Lower lobe of right lung (tissue), 2 donors: ENCODE measurements around the gene PCSK5. TPM values are rescaled to one million over a fixed set of nuclear protein-coding genes. Genes with fewer than 3 reads are reported as not detected.

Source experiments
- ATAC-seq, 2 donors: fragments of 200-7000 bp; cut with Tn5 transposase; one replicate each; pipeline ENCODE4 v1.9.1; 2020 to 2022; ENCODE audit warnings: mild to moderate bottlenecking in 2 of 2, moderate library complexity in 2 of 2
- DNase-seq: peaks from one replicate; pipeline ENCODE4 v3.0.0-alpha.2; 2020
- H3K27ac ChIP-seq: fragments of 200-600 bp; one replicate; pipeline ENCODE4 v1.8.0; 2022
- H3K27me3 ChIP-seq: fragments of 200-600 bp; one replicate; pipeline ENCODE4 v1.8.0; 2022; ENCODE audit warnings: low read depth
- H3K36me3 ChIP-seq: fragments of 200-600 bp; one replicate; pipeline ENCODE4 v1.8.0; 2022; ENCODE audit warnings: mild to moderate bottlenecking
- H3K4me1 ChIP-seq: fragments of 200-600 bp; one replicate; pipeline ENCODE4 v1.8.0; 2022
- H3K4me3 ChIP-seq: fragments of 200-600 bp; one replicate; pipeline ENCODE4 v1.8.0; 2022; ENCODE audit warnings: mild to moderate bottlenecking
- H3K9me3 ChIP-seq: fragments of 200-600 bp; one replicate; pipeline ENCODE4 v1.8.0; 2022
- intact Hi-C: fragments of 100-400 bp; cut with DNase I; formaldehyde crosslinking; loops from one replicate; pipeline ENCODE4 v1.11.0; 2022
- total RNA-seq: library from RNA; stranded (reverse); fragmentation: NEBNext Ultra II Directional; extraction: Animal tissue kit (Norgen Biotek cat#: 25700); gene quantifications from one replicate; pipeline ENCODE4 v1.2.1, GENCODE V29; 2021
- TF ChIP-seq, protein P1 (sequence below): fragments of 200-600 bp; IDR thresholded peaks from one replicate; pipeline ENCODE4 v1.8.0; 2022; ENCODE audit warnings: antibody characterized with exemption, mild to moderate bottlenecking
- donor health status: DM: no; HTN: yes; CAD: no; lungs with severe emphysema.

PCSK5 gene
- total RNA-seq, 1 donor from 2014 or later: 18.1 TPM

DNA sequence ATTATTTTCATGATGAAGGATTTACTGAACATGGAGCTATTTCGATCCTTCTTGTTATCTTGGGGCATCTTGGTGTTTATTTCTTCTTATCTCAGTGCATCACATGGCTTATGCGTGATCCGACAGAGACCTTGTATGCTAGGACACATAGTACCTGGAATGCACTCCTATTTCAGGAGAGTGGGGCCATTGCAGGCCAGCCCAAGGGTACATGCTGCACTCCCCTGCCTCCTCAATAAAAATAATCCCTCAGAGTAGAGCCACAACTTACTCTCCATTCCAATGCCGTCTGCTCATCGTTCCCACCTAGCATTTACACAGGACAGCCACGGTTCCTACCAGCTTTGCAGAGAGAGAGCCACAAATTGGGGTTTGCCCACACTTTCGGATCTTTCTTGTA, 43.5 kb downstream of the PCSK5 start:
- ATAC-seq (no peak), DNase-seq (no peak)
- no peak overlapping the region for H3K27ac ChIP-seq
- H3K4me3 ChIP-seq: no peak overlapping the region
- no peaks in the 10 kb centered on the region for H3K27me3 ChIP-seq
- H3K9me3 ChIP-seq: no peaks in the 10 kb centered on the region
- peaks cover 16% of the 10 kb centered on the region for H3K4me1 ChIP-seq
- intact Hi-C loops: no loop called here
- H3K36me3 ChIP-seq: no peaks in the 10 kb centered on the region
- TF ChIP-seq, protein P1, sequence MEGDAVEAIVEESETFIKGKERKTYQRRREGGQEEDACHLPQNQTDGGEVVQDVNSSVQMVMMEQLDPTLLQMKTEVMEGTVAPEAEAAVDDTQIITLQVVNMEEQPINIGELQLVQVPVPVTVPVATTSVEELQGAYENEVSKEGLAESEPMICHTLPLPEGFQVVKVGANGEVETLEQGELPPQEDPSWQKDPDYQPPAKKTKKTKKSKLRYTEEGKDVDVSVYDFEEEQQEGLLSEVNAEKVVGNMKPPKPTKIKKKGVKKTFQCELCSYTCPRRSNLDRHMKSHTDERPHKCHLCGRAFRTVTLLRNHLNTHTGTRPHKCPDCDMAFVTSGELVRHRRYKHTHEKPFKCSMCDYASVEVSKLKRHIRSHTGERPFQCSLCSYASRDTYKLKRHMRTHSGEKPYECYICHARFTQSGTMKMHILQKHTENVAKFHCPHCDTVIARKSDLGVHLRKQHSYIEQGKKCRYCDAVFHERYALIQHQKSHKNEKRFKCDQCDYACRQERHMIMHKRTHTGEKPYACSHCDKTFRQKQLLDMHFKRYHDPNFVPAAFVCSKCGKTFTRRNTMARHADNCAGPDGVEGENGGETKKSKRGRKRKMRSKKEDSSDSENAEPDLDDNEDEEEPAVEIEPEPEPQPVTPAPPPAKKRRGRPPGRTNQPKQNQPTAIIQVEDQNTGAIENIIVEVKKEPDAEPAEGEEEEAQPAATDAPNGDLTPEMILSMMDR: no peak

DNA sequence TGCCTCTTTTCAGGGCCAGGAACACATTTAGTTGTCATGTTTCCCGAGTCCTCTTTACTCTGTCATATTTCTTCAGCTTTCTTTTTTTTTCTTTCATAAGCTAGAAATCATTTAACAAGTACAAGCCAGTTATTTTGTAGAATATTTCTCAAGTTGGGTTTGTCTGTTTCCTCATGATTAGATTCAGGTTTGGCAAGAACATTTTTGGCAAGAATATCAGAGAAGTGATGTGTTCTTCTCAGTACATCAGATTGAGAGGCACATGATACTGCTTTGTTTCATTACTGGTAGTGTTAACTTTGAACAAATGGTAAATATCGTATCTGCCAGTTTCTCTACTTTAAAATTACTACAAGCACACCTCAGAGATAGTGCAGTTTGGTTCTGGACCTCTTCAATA, 45.1 kb downstream of the PCSK5 start:
- H3K27me3 ChIP-seq: no peaks in the 10 kb centered on the region
- TF ChIP-seq, protein P1: no peak
- H3K4me3 ChIP-seq: no peak overlapping the region
- DNase-seq: no peak
- intact Hi-C loops: no loop called here
- H3K27ac ChIP-seq: no peak overlapping the region
- no peaks in the 10 kb centered on the region for H3K36me3 ChIP-seq
- no peak for ATAC-seq
- no peaks in the 10 kb centered on the region for H3K9me3 ChIP-seq
- H3K4me1 ChIP-seq: peaks cover 12% of the 10 kb centered on the region

DNA sequence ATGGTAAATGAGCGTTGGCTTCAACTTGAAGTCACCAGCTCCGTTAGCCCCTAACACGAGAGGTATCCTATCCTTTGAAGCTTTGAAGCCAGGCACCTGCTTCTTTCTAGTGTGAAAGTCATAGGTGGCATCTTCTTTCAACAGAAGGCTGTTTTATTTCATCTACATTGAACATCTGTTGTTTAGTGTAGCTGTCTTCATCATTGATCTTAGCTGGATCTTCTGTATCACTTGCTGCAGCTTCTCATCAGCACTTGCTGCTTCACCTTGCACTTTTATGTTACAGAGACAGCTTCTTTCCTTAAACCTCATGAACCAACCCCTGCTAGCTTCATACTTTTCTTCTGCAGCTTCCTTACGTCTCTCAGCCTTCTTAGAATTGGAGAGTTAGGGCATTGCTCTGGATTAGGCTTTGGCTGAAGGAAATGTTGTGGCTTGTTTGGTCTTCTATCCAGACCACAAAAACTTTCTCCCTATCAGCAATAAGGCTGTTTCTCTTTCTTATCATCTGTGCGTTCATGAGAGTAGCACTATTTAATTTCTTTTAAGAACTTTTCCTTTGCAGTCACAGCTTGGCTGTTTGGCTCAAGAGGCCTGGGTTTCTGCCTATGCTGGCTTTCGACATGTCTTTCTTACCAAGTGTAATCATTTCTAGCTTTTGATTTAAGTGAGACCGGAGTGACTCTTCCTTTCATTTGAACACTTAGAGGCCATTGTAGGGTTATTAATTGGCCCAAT, 47.2 kb downstream of the PCSK5 start:
- intact Hi-C loops: no loop called here
- H3K36me3 ChIP-seq: no peaks in the 10 kb centered on the region
- ATAC-seq (no peak), DNase-seq (no peak)
- TF ChIP-seq, protein P1: no peak
- H3K27ac ChIP-seq: no peak overlapping the region
- H3K4me3 ChIP-seq: no peak overlapping the region
- no peaks in the 10 kb centered on the region for H3K27me3 ChIP-seq
- H3K9me3 ChIP-seq: no peaks in the 10 kb centered on the region
- H3K4me1 ChIP-seq: peaks cover 13% of the 10 kb centered on the region

DNA sequence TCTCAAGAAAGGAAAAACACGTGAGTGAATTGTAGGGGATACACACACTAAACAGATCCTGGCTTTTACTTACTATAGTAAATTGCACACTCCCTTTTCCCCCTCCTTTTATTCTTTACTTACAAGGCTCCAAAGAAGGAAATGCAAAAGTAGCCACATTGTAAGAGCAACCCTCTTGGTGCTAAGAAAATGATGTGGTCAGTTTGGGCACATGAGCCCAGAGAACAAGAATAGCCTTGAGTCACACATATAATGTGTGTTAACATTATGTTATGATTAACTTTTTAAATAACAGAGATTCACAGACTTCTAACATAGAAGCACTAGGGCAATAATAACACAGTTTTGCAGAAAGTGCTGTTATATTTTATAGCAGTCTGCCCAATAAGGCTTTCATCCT, 48.5 kb downstream of the PCSK5 start:
- no peak for ATAC-seq
- Histone ChIP-seq H3K9me3 (no peaks in the 10 kb centered on the region), H3K4me3 (no peak overlapping the region), H3K27me3 (no peaks in the 10 kb centered on the region), H3K36me3 (no peaks in the 10 kb centered on the region), H3K4me1 (peaks cover 13% of the 10 kb centered on the region), H3K27ac (no peak overlapping the region)
- intact Hi-C loops: no loop called here
- DNase-seq: no peak
- TF ChIP-seq, protein P1: no peak

DNA sequence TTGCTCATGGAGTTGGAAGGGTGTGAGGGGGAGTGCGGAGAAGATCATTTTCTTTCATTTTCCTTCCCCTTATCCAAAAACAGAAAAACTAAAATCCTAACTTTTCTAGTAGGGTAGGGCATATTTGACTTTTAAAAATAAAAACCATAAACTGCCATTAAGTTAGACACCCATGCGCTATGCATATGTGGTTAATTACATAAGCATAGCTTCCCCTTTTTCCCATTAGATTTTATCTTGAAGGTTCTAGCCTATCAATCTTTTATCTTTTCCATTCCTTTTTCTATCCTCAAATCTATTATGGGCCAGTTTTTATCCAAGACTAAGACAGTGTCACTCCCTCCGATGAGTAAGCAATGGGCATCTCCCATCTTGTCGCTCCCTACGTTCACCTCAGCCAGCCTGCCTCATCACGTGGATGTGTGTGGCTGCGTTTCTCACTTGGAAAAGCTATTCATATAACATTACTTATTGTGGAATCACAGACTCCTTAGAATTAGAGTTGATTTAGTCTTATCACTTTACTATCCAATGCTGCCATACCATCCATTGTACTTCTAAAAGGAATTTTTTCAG, 49.2 kb downstream of the PCSK5 start:
- no peak overlapping the region for H3K4me3 ChIP-seq
- H3K27me3 ChIP-seq: no peaks in the 10 kb centered on the region
- intact Hi-C loops: no loop called here
- no peak overlapping the region for H3K27ac ChIP-seq
- no peak for DNase-seq
- peaks cover 13% of the 10 kb centered on the region for H3K4me1 ChIP-seq
- H3K36me3 ChIP-seq: no peaks in the 10 kb centered on the region
- no peak for ATAC-seq
- TF ChIP-seq, protein P1: no peak
- no peaks in the 10 kb centered on the region for H3K9me3 ChIP-seq
